IPS-NIHi7 (cell line): ENCODE results near the gene ARHGAP24.

Source experiments
- DNase-seq: peaks from one replicate; pipeline ENCODE4 v3.0.0; 2012; ENCODE audit warnings: mixed read lengths; ENCODE audit errors: extremely low spot score

ARHGAP24 gene

GRCh38 chr4:85777908-85778631 lies 303.1 kb downstream of the ARHGAP24 start:
- DNase-seq: no peak

DNA sequence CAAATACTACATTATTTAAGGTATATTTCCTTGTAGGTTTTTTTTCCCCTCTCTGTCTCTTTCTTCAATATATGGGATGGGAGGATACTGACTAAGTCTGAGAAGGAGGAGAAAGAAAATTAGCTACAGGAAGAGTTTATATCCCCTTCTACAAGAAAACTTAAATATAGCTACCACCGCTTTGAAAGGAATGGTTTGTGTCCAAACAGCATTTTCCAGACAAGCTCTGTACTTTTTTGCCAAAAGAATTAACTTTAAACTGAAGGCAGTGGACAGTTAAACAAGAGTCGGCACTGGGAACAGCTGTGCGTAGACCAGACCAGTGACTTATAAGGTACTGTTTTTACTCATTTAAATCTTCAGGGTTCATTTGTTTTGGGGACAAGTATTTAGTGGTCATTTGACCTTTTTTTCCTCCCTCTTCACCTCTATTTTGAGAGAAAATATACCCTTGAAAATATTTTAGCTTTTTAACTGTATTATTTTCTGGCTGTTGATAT lies 303.7 kb downstream of the ARHGAP24 start:
- no peak for DNase-seq

DNA sequence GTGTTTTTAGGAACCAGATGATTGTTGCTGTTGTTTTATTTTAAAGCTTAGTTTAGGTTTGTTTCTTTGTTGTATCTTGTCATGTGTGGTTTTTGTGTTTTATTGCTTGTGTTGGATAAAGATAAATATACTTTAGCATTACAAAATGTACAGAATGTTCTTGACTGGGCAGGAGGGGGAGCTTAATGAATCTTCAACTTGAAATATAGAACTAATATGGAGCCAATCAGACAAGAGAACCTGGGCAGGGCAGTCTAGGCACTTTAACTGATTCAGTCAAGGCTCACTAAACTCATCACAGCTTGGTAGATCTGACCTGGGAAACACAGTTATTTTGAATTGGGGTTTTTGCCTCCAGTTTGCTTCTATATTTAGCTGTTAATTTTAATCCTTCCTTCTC lies 304.2 kb downstream of the ARHGAP24 start:
- DNase-seq: no peak

GRCh38 chr4:85780664-85781063 lies 305.7 kb downstream of the ARHGAP24 start:
- DNase-seq: no peak

GRCh38 chr4:85783483-85783882 lies 308.5 kb downstream of the ARHGAP24 start:
- DNase-seq: no peak

- DNase-seq: no peak
These were observed 308.9 kb downstream of the ARHGAP24 start for GRCh38 chr4:85783900-85784299.

DNA sequence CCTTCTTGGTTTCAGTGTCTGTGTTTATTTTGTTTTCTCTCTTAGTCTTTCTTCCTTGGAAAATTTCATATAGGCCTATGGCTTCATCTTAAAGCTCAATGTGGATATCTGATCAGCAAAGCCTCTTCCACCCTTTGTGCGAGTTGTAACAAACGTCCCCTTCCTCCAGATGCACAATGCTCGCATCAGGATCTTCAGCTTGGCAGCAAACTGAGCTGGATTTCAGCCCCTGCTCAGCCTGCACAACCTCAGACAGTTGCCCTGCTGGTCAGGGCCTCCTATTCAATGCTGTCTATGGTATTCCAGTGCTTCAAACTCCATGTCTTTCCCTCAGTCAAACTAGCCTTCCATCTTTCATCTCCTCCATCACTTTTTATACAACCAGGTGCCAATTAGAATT lies 309.4 kb downstream of the ARHGAP24 start:
- no peak for DNase-seq

DNA sequence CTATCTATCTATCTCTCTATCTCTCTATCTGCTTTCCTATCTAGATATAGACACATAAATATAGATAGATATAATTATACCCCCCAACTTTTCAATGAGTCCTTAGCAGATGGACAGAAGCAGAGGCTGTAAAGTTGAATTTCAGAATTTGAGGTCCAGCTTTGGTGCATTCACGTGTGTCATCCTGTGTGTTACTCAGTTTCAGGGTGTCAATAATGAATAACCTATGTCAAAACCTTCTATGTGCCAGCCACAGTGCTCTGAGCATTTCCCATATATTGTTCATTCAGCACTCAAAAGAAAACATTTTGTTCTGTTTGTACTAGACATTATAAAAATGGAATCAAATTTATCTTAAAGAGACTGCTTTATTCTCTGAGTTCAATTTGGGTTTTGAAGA lies 310.0 kb downstream of the ARHGAP24 start:
- DNase-seq: no peak

DNA sequence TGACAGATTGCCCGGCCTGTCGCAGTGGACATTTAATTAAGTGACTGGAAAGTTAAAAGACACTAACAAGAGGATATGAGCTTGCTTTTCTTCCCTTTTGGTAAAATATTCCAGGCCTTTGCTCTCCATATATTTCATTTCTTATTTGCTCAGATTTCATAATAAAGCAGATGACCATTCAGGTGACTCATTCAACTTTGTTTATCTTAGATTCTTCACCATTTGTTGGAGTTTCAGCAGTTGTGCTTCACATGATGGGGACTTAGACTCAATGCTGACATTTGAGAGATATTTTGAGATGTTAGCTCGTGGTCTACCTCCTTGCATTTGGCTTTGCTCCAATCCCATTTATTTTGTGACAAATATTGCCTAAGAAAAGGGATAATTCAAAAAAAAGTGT lies 312.2 kb downstream of the ARHGAP24 start:
- no peak for DNase-seq

DNA sequence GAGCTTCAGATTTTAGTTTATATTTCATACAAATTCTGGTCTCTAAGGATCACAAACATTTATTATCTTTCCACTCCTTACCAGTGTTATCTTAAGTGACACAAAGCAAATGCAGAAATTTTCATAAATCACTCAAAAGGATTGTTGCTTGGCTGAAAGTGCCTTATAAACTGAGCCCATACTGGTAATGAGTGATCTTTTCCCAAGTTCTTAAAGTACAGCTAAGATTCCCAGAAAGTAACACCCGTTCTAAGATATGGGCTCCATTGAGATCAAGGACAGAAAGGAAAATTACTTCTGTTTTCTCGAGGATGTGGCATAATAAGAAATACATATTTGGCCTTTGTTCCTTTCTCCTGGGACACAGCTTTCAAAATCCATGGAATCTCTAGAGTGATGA lies 313.7 kb downstream of the ARHGAP24 start:
- no peak for DNase-seq

DNA sequence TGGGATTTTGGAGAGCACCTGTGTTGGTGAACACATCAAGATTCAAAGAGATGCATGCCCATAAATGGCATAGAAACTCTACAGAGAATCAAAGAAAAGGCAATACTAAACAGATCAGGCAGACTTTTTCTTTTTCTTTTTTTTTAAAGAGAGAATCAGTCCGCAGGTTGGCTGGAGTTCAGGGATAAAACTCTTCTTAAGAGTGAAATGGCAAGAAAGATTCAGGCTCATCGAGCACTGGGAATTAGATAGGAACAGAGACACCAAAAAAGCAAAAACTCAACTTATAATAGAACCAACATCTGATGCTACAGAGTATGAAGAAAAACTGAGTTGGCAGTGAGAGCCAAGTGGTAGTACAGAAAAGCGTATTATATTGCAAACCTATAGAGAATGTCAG lies 314.3 kb downstream of the ARHGAP24 start:
- no peak for DNase-seq

DNA sequence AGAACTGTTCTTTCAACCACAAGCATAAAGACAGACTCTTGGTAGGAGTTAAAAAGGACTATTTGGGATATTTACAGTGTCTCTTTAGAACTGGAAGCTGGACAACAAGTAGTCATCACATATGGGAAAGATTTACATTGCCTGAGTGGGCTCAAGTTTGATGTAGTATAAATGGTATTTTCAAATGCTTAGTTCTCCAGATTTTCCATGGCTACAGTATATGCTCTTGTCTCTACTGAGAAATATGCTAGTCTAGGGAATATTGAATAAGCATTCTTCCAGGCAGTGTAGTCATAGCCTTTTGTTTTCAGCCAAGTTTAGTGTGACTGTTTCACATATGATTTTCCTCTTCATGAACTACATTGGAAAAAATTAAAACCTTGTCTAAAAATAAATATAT lies 315.6 kb downstream of the ARHGAP24 start:
- no peak for DNase-seq

DNA sequence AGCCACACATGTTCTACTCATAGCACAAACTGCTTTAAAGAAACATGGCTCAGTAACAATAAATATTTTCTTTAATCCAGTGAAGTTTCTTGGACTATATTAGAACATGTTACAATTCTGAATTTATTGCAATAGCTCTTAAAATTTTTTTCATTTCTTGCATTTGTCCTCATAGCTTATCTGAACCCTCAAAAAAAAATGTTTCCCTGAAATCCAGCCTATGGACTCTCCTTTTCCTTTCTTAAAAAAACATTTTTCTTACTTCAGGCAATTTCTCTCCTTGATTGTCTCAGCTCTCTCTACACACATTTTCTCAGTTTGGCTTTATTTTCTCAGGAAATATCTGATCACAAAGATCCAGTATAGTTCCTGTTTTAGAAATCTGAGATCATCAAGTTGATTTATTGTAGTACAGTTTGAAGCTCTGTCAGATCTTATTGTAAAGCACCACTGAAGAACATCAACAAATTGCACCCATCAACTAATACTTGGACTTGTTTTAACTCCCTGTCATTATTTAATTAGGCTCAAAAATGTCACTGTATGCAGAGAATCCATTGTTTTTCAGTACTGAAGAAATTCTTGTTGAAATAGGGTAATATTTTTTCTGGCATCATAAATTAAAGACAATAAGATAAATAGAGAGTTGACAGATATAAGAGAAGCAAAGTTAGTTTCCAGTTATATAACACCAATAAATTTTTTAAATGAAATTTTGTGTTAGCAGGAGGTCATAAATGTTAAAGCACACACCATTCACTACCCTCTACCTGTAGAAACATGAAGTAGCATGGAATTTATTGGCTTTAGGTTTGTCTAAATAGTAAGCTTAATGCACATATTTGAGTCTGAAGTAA lies 317.7 kb downstream of the ARHGAP24 start:
- DNase-seq: no peak

DNA sequence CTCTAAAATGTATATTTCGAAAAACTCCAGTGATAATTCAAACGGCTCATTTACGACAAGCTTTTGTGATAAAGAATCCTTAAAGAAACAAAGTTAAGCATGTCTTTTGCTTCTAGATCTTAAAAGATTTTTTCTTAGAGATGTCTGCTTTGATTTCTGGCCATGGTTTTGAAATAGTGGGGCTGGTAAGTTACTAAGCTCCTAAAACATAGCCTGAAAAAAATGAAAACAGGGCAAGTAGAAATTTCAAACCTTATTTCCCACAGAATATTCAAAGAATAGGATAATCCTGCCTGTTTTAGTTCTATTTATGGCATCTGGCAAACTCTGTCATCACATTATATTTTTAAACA lies 318.3 kb downstream of the ARHGAP24 start:
- no peak for DNase-seq

GRCh38 chr4:85798012-85798770 lies 323.2 kb downstream of the ARHGAP24 start:
- no peak for DNase-seq

GRCh38 chr4:85803856-85804255 lies 328.9 kb downstream of the ARHGAP24 start:
- DNase-seq: no peak

DNA sequence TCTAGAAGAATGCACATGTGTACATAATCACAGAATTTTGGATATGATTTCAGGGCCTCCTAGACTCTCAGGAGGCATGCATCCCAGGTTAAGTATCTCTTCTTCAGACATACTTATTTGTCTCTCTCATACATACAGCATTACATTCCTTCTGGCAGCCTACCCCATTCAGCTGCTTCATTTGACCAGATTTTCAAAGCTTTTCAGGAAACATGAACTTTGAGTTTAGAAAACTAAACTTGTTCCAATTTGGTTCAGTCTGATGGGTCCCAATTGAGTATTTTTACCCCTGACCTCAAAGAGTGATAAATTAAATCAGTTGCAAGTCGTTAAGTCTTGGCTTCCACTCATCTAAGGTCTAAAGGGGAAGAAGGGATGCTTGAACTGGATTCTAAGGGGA lies 330.9 kb downstream of the ARHGAP24 start:
- no peak for DNase-seq

DNA sequence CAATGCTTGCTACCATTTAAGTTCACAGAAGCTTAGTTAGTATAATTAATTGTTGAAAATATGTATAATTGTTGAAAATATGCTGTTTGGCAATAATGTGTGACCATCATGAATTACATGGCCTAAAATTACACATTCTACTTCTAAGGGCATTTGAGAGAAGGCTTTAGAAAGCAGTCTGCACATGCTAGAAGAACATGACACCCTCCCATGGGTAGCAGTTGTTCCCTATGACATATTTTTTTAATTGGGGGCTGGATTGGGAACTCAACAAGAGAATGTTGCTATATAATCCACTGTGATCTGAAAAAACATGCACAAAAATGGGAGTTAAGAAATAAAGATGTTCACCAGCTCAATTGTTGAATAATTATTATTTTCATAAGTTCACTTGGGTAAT lies 331.4 kb downstream of the ARHGAP24 start:
- no peak for DNase-seq

DNA sequence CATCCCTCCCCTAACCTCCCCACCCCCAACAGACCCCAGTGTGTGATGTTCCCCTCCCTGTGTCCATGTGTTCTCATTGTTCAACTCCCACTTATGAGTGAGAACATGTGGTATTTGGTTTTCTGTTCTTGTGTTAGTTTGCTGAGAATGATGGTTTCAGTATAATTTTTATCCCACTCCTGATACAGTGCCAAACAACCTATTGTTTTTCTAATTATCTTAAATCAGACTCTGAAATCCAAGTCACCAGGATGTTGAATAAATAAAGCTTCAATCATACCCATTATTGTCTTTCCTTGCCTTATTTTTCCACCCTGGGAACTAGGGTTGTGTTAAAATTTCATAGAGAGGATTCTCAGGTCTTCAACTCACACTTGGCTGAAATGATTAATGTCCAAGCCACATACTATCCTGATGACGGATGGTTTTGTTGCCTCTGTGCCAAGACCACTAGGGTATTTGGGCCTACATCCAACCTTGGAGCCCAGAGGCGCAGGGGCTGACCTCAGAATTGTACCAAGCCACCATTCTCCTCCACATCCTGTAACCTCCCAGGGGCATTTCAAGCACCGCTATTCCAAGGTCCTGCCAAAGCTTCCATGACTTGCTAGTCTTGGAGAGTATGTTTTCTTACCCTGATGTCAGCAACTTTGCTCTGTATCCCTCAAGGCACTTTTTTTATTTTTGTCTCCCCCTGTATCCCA lies 332.4 kb downstream of the ARHGAP24 start:
- no peak for DNase-seq

- no peak for DNase-seq
These were observed 333.2 kb downstream of the ARHGAP24 start for GRCh38 chr4:85808104-85808503.

DNA sequence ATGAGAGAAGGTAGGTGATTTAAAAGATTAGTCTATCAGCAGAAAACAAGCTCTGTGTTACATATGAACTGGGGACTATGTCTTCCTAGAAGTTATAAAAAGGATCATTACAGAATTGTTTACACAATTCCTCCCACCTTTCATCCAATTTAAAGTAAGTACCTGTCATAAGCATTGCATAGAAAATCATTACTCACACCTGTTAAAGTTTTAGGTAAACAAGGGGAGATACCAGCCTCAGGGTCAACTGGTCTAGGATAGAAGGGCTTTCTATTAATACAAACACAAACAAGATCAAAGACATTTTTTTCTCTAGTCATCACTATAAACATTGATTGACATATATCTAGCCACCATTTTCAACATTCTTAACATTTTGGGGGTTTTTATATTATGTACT lies 333.9 kb downstream of the ARHGAP24 start:
- DNase-seq: no peak

GRCh38 chr4:85812776-85813175 lies 337.8 kb downstream of the ARHGAP24 start:
- no peak for DNase-seq
